PC-3 (cell line): ENCODE measurements around the gene KCND3. TPM values are rescaled to one million over a fixed set of nuclear protein-coding genes. Genes with fewer than 3 reads are reported as not detected.

ENCODE experiments used
- ATAC-seq: fragments of 200-7000 bp; cut with Tn5 transposase; 2 replicates; pipeline ENCODE4 v1.9.1; 2020; ENCODE audit warnings: mild to moderate bottlenecking, moderate library complexity
- BruUV-seq: library from RNA; stranded (reverse); fragments of 400-500 nt; replicated peaks from 2 replicates; lab custom pipeline; 2021; lab: Mats Ljungman, UMichigan
- CTCF ChIA-PET: fragments of 300-600 bp; sonication (Branson Sonifier 250); formaldehyde crosslinking; loops from one replicate; lab custom pipeline; 2022; ENCODE audit warnings: antibody characterized with exemption; lab: Charles Lee
- POLR2A ChIA-PET: fragments of 300-600 bp; sonication (Branson Sonifier 250); formaldehyde crosslinking; loops from one replicate; lab custom pipeline; 2022; ENCODE audit warnings: antibody characterized with exemption; ENCODE audit not compliant: unreplicated experiment; lab: Charles Lee
- DNase-seq: peaks from one replicate; pipeline ENCODE4 v3.0.0-alpha.2; 2015
- H2AFZ ChIP-seq: fragments of 300-600 bp; sonication (generic); 2 replicates; pipeline ENCODE4 v1.6.0; 2016; ENCODE audit warnings: antibody characterized with exemption, low read length
- H3F3A ChIP-seq: fragments of 300-600 bp; sonication (generic); one replicate; pipeline ENCODE4 v1.6.0; 2017; ENCODE audit warnings: antibody characterized with exemption, low read length, control low read depth, mild to moderate bottlenecking; ENCODE audit not compliant: unreplicated experiment
- H3K27ac ChIP-seq: fragments of 300-600 bp; sonication (generic); 2 replicates; pipeline ENCODE4 v1.5.1; 2016; ENCODE audit warnings: mild to moderate bottlenecking, low read length
- H3K27me3 ChIP-seq: fragments of 300-600 bp; sonication (generic); 2 replicates; pipeline ENCODE4 v1.6.1; 2016; ENCODE audit warnings: low read length, mixed read lengths
- H3K36me3 ChIP-seq: fragments of 300-600 bp; sonication (generic); 2 replicates; pipeline ENCODE4 v1.6.1; 2016; ENCODE audit warnings: low read depth, mixed run types, low read length, mixed read lengths
- H3K4me1 ChIP-seq: fragments of 300-600 bp; sonication (generic); 2 replicates; pipeline ENCODE4 v1.5.1; 2016; ENCODE audit warnings: low read length; ENCODE audit not compliant: insufficient read depth
- H3K4me2 ChIP-seq: fragments of 300-600 bp; sonication (generic); 2 replicates; pipeline ENCODE4 v1.6.0; 2016; ENCODE audit warnings: low read length
- H3K4me3 ChIP-seq: fragments of 300-600 bp; sonication (generic); 2 replicates; pipeline ENCODE4 v1.5.1; 2016; ENCODE audit warnings: mild to moderate bottlenecking, low read length, mixed read lengths
- H3K79me2 ChIP-seq: fragments of 300-600 bp; sonication (generic); 2 replicates; pipeline ENCODE4 v1.6.1; 2017; ENCODE audit warnings: low read length, mixed read lengths
- H3K9ac ChIP-seq: fragments of 300-600 bp; sonication (generic); 2 replicates; pipeline ENCODE4 v1.6.0; 2016; ENCODE audit warnings: mild to moderate bottlenecking, low read length
- H3K9me2 ChIP-seq: fragments of 300-600 bp; sonication (generic); replicated peaks from 2 replicates; pipeline ENCODE4 v1.6.1; 2016; ENCODE audit warnings: mixed run types, low read length, mixed read lengths
- H3K9me3 ChIP-seq: fragments of 300-600 bp; sonication (generic); 2 replicates; pipeline ENCODE4 v1.6.1; 2016; ENCODE audit warnings: low read length, mixed read lengths
- H4K20me1 ChIP-seq: fragments of 300-600 bp; sonication (generic); 2 replicates; pipeline ENCODE4 v1.6.1; 2016; ENCODE audit warnings: low read length, mixed read lengths
- CTCF ChIP-seq: fragments of 300-600 bp; sonication (generic); conservative IDR thresholded peaks from 2 replicates; pipeline ENCODE4 v1.5.1; 2017; ENCODE audit warnings: antibody characterized with exemption, low read depth, mild to moderate bottlenecking, low read length
- EZH2 ChIP-seq: fragments of 300-600 bp; sonication (generic); IDR thresholded peaks from one replicate; pipeline ENCODE4 v1.6.1; 2017; ENCODE audit warnings: antibody characterized with exemption, mild to moderate bottlenecking, low read length; ENCODE audit not compliant: unreplicated experiment
- EZH2phosphoT487 ChIP-seq: fragments of 300-600 bp; sonication (generic); IDR thresholded peaks from 2 replicates; pipeline ENCODE4 v1.6.1; 2018; ENCODE audit warnings: mild to moderate bottlenecking, antibody characterized with exemption, low read length, borderline replicate concordance
- intact Hi-C: fragments of 100-400 bp; cut with micrococcal nuclease; formaldehyde crosslinking; loops from 2 replicates; pipeline ENCODE4 v1.9.0; 2023
- total RNA-seq: library from RNA; depleted of rRNA; stranded (reverse); fragments of >200 nt; gene quantifications from 2 replicates; pipeline ENCODE4 v1.2.3, GENCODE V29; 2014

Gene KCND3
- total RNA-seq, 1 experiment from 2014 or later = not detected

GRCh38 chr1:111723871-111724270 is 265.6 kb downstream of the KCND3 start:
- H3K9me3 ChIP-seq = no peaks in the 10 kb centered on the region
- H3K79me2 ChIP-seq = no peaks in the 10 kb centered on the region
- H3K27me3 ChIP-seq = no peaks in the 10 kb centered on the region
- intact Hi-C loops = no loop called here
- H3K4me3 ChIP-seq = no peak overlapping the region
- H3F3A ChIP-seq = no peaks in the 10 kb centered on the region
- DNase-seq (no peak), ATAC-seq (no peak)
- H2AFZ ChIP-seq = no peak overlapping the region
- H3K27ac ChIP-seq = no peak overlapping the region
- TF ChIP-seq EZH2phosphoT487 (no peak), EZH2 (no peak), CTCF (no peak)
- H3K4me1 ChIP-seq = peaks cover 15% of the 10 kb centered on the region
- H3K4me2 ChIP-seq = no peak overlapping the region
- no peaks in the 10 kb centered on the region for H3K36me3 ChIP-seq
- CTCF ChIA-PET = no interaction called here
- H3K9ac ChIP-seq = no peak overlapping the region
- POLR2A ChIA-PET = no interaction called here
- no peaks in the 10 kb centered on the region for H4K20me1 ChIP-seq
- no peaks in the 10 kb centered on the region for H3K9me2 ChIP-seq
- BruUV-seq = no TSS peak

GRCh38 chr1:111723091-111723806 is 266.2 kb downstream of the KCND3 start:
- Histone ChIP-seq H3K4me1 (peaks cover 15% of the 10 kb centered on the region), H3K4me2 (no peak overlapping the region), H4K20me1 (no peaks in the 10 kb centered on the region), H2AFZ (no peak overlapping the region), H3K27me3 (no peaks in the 10 kb centered on the region), H3K27ac (no peak overlapping the region), H3K9me3 (no peaks in the 10 kb centered on the region), H3K36me3 (no peaks in the 10 kb centered on the region), H3K9me2 (no peaks in the 10 kb centered on the region), H3K79me2 (no peaks in the 10 kb centered on the region), H3K4me3 (no peak overlapping the region), H3K9ac (no peak overlapping the region), H3F3A (no peaks in the 10 kb centered on the region)
- ChIA-PET CTCF (no interaction called here), POLR2A (no interaction called here)
- DNase-seq (no peak), ATAC-seq (no peak)
- BruUV-seq = no TSS peak
- no peak for TF ChIP-seq CTCF
- TF ChIP-seq EZH2phosphoT487 = no peak
- no peak for TF ChIP-seq EZH2
- intact Hi-C loops = no loop called here
